WTC11 (cell line): Measurements from ENCODE around the gene GCK.

Source experiments
- CTCF ChIP-seq: fragments of 200-600 bp; IDR thresholded peaks from 2 replicates; pipeline ENCODE4 v1.8.0; 2022; ENCODE audit warnings: antibody characterized with exemption
- HMGA2 ChIP-seq: fragments of 250-450 bp; sonication (Bioruptor Pico); IDR thresholded peaks from 2 replicates; pipeline ENCODE4 v1.4.0; 2021; ENCODE audit warnings: mild to moderate bottlenecking, moderate library complexity
- TF ChIP-seq, protein P1 (sequence below): sonication (generic); formaldehyde crosslinking; IDR thresholded peaks from 2 replicates; pipeline ENCODE4 v1.8.1; 2023; ENCODE audit warnings: mild to moderate bottlenecking, moderate library complexity, missing genetic modification reagents

- TF ChIP-seq CTCF, result no peak
- no peak for TF ChIP-seq HMGA2 (CRISPR knock-in tag)
- TF ChIP-seq, protein P1, sequence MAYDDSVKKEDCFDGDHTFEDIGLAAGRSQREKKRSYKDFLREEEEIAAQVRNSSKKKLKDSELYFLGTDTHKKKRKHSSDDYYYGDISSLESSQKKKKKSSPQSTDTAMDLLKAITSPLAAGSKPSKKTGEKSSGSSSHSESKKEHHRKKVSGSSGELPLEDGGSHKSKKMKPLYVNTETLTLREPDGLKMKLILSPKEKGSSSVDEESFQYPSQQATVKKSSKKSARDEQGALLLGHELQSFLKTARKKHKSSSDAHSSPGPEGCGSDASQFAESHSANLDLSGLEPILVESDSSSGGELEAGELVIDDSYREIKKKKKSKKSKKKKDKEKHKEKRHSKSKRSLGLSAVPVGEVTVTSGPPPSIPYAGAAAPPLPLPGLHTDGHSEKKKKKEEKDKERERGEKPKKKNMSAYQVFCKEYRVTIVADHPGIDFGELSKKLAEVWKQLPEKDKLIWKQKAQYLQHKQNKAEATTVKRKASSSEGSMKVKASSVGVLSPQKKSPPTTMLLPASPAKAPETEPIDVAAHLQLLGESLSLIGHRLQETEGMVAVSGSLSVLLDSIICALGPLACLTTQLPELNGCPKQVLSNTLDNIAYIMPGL (CRISPR knock-in tag), result no peak
Observed at GRCh38 chr7:44104860-44105771, 84.1 kb downstream of the GCK start.
